Esophagus muscularis mucosa (tissue), 4 donors: ENCODE measurements around the gene B3GLCT. TPM values are rescaled to one million over a fixed set of nuclear protein-coding genes. Genes with fewer than 3 reads are reported as not detected.
"Not testable (repeated sequence)": the region's sequence is repeated elsewhere in the genome, so short reads cannot be mapped to it uniquely, and the experiment has no call there.

ENCODE experiments used
- DNase-seq: peaks from one replicate; pipeline ENCODE4 v3.0.0-alpha.2; 2017; ENCODE audit errors: extremely low spot score
- H3K27ac ChIP-seq, 4 donors: fragments of 200-600 bp; sonication (generic); replicated peaks in 1 of 4; 1 replicate in 3 of 4; 2 replicates in 1 of 4; pipeline ENCODE4 v1.5.1; 2016 to 2019; ENCODE audit warnings: mild to moderate bottlenecking in 1 of 4
- H3K27me3 ChIP-seq, 4 donors: fragments of 200-600 bp; sonication (generic); one replicate each; pipeline versions ENCODE4 v1.5.1 to v1.6.0; 2016 to 2019
- H3K36me3 ChIP-seq, 4 donors: fragments of 200-600 bp; sonication (generic); one replicate each; pipeline ENCODE4 v1.5.1; 2016 to 2019
- H3K4me1 ChIP-seq, 4 donors: fragments of 200-600 bp; sonication (generic); one replicate each; pipeline ENCODE4 v1.5.1; 2016 to 2019
- H3K4me3 ChIP-seq, 4 donors: fragments of 200-600 bp; sonication (generic); 1 replicate in 2 of 4; 2 replicates in 2 of 4; pipeline ENCODE4 v1.5.1; 2016 to 2019; ENCODE audit warnings: mild to moderate bottlenecking in 4 of 4, moderate library complexity in 1 of 4
- H3K9me3 ChIP-seq, 4 donors: fragments of 200-600 bp; sonication (generic); 1 replicate in 3 of 4; 2 replicates in 1 of 4; pipeline ENCODE4 v1.5.1; 2016 to 2019
- CTCF ChIP-seq, 3 experiments: fragments of 200-600 bp in 2 of 3; fragments of 450-650 bp in 1 of 3; sonication (generic) in 2 of 3; IDR thresholded peaks; one replicate each; pipeline ENCODE4 v1.5.1; 2017 to 2019; ENCODE audit warnings: antibody characterized with exemption in 3 of 3, mild to moderate bottlenecking in 2 of 3, moderate library complexity in 1 of 3
- EP300 ChIP-seq: sonication (generic); formaldehyde crosslinking; IDR thresholded peaks from one replicate; pipeline ENCODE4 v1.6.1; 2017; ENCODE audit warnings: antibody characterized with exemption
- POLR2A ChIP-seq: fragments of 450-650 bp; IDR thresholded peaks from one replicate; pipeline ENCODE4 v1.6.1; 2017; ENCODE audit warnings: antibody characterized with exemption, moderate library complexity, mild to moderate bottlenecking, low read depth
- POLR2AphosphoS5 ChIP-seq, 2 donors: sonication (generic); formaldehyde crosslinking; IDR thresholded peaks; one replicate each; pipeline ENCODE4 v1.6.1; 2017; ENCODE audit warnings: antibody characterized with exemption in 2 of 2
- WGBS: methylation state at CpG from one replicate; pipeline ENCODE4 v1.1.5; 2018; 5-methylcytosine and 5-hydroxymethylcytosine counted together
- intact Hi-C: fragments of 100-400 bp; cut with DNase I; formaldehyde crosslinking; loops from one replicate; pipeline ENCODE4 v1.15.1; 2023
- total RNA-seq, 4 donors: library from RNA; depleted of rRNA; stranded (reverse); fragments of >200 nt; gene quantifications; one replicate each; pipeline versions ENCODE4 v1.1.0 to v1.2.1, GENCODE V29; 2016

B3GLCT gene
- total RNA-seq, 4 donors from 2014 or later, result 5.2 to 8.8 (median 5.6) TPM

DNA sequence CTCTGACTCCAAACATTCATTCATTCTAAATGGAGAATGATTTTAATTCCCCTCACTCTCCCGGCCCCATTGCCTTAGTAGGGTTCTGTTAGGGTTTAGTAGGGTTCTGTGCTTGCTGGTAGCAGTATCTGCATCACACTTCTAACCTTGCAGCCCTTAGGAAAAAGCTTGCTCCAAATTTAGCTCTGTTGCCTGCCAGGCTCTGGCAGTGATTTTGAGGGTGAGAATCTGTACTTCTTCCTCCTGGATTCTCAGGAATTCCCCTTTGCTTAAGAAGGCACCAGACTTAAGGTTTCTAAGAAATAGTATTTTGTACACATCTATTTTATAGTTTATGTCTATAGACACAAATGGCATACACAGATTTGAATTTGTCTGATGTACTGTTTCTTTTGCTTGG lies 14.7 kb downstream of the B3GLCT start:
- no peak overlapping the region for H3K4me3 ChIP-seq

DNA sequence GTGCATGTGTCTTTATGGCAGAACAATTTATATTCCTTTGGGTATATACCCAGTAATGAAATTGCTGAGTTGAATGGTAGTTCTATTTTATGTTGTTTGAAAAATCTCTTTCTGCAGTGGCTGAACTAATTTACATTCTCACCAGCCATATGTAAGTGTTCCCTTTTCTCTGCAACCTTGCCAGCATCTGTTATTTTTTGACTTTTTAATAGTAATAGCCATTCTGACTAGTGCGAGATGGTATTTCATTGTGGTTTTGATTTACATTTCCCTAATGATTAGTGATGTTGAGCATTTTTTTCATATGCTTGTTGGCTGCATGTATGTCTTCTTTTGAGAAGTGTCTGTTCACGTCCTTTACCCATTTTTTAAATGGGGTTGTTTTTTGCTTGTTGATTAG lies 17.1 kb downstream of the B3GLCT start:
- H3K9me3 ChIP-seq, H3K27me3 ChIP-seq, DNase-seq, intact Hi-C loops, H3K27ac ChIP-seq, H3K4me3 ChIP-seq, H3K36me3 ChIP-seq: not testable (repeated sequence)
- peaks cover 7 to 14% (median 11%) of the 10 kb centered on the region in 4 donors for H3K4me1 ChIP-seq
- 96% methylated on average over 2 of the region's 2 CpGs for WGBS

More for the DNA sequence above, 14.7 kb downstream of the B3GLCT start:
- H3K36me3 ChIP-seq, result no peaks in the 10 kb centered on the region
- WGBS, result 77% methylated on average over 1 of the region's 1 CpG
- H3K9me3 ChIP-seq, result no peaks in the 10 kb centered on the region
- H3K27me3 ChIP-seq, result no peaks in the 10 kb centered on the region
- H3K4me1 ChIP-seq, result peaks cover 17 to 23% (median 22%) of the 10 kb centered on the region in 4 donors
- DNase-seq, result peak; percentile 19
- intact Hi-C loops, result no loop called here
- TF ChIP-seq CTCF (IDR thresholded peaks at IDR 0.05), result no peak
- H3K27ac ChIP-seq, result no peak overlapping the region

DNA sequence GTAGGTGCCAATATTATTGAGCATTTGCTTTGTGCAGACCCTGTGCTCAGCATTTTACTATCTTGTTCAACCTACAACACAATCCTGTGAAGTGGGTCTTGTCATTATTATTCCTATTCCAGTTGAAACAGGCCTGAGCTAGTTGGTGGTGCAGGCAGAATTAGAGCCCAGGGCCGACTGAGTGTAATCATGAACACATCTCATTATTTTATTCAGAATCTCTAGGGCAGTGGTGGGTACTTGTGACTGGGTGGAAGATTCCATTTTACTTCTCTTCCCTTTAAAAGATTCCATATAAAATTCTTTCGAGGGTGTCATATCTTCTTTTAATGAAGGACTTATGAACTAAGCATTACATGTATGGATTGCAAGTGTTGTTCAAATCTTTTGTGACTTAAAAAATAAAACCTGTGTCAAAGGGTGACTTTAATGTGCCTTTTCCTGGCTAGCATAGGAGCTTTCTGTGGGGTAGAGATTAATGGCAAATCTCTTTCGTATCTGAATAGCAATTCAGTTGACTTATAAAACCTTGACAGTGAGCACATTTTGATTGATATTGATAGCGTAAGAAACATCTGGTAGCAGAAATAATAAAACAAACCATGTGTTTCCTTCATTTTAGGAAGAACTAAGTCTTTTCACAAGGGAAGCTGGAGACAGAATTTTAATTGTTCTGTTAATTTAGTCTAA lies 20.3 kb downstream of the B3GLCT start:
- Histone ChIP-seq H3K27me3 (no peaks in the 10 kb centered on the region), H3K4me3 (no peak overlapping the region), H3K27ac (no peak overlapping the region), H3K9me3 (no peaks in the 10 kb centered on the region), H3K4me1 (peaks cover 0 to 8% (median 0%) of the 10 kb centered on the region in 4 donors), H3K36me3 (peaks cover 0 to 4% (median 0%) of the 10 kb centered on the region in 4 donors)
- WGBS, result 93% methylated on average over 4 of the region's 4 CpGs
- no peak for TF ChIP-seq POLR2AphosphoS5 (IDR thresholded peaks at IDR 0.05)
- no peak for TF ChIP-seq CTCF (IDR thresholded peaks at IDR 0.05)
- no peak for TF ChIP-seq POLR2A
- DNase-seq, result no peak
- intact Hi-C loops, result no loop called here

DNA sequence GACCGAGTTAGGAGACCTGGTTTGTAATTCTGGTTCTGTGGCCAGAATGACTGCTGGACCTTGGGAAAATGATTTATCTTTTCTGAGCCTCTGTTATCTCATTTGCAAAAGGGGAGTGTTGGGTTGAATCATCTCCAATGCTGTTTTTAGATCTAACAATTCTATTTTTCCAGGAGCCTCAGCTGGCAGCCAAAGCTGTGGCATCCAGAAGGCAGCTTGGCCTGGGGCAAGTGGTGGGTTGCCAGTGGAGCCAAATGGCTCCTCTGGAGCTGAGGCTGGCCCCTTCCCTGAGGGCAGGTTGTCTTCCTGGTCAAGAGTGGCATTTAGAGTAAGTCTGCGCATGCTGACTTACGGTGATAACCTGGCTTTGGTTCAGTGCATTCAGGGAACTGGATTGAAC lies 21.3 kb downstream of the B3GLCT start:
- H3K27me3 ChIP-seq, result no peaks in the 10 kb centered on the region
- H3K4me1 ChIP-seq, result peaks cover 0 to 2% (median 0%) of the 10 kb centered on the region in 4 donors
- no peak overlapping the region for H3K27ac ChIP-seq
- WGBS, result 87% methylated on average over 3 of the region's 3 CpGs
- H3K9me3 ChIP-seq, result no peaks in the 10 kb centered on the region
- TF ChIP-seq POLR2A (no peak), CTCF (IDR thresholded peaks at IDR 0.05) (no peak), POLR2AphosphoS5 (IDR thresholded peaks at IDR 0.05) (no peak), EP300 (no peak)
- no peak for DNase-seq
- intact Hi-C loops, result no loop called here
- peaks cover 0 to 4% (median 0%) of the 10 kb centered on the region in 4 donors for H3K36me3 ChIP-seq
- no peak overlapping the region for H3K4me3 ChIP-seq

GRCh38 chr13:31223215-31223614 lies 23.4 kb downstream of the B3GLCT start:
- no peak overlapping the region for H3K4me3 ChIP-seq
- no peak for TF ChIP-seq POLR2AphosphoS5 (IDR thresholded peaks at IDR 0.05)
- TF ChIP-seq POLR2A, result no peak
- TF ChIP-seq EP300, result no peak
- TF ChIP-seq CTCF (IDR thresholded peaks at IDR 0.05), result no peak
- no peaks in the 10 kb centered on the region for H3K9me3 ChIP-seq
- no peak overlapping the region for H3K27ac ChIP-seq
- no peaks in the 10 kb centered on the region for H3K27me3 ChIP-seq
- no peak for DNase-seq
- WGBS, result 94% methylated on average over 7 of the region's 7 CpGs
- peaks cover 0 to 4% (median 0%) of the 10 kb centered on the region in 4 donors for H3K36me3 ChIP-seq
- H3K4me1 ChIP-seq, result no peaks in the 10 kb centered on the region
- intact Hi-C loops, result no loop called here
